HUES48 (cell line): ENCODE data around the gene RNF5.
"Not testable (repeated sequence)": the region's sequence is repeated elsewhere in the genome, so short reads cannot be mapped to it uniquely, and the experiment has no call there.

Experiments used
- H3K27ac ChIP-seq: one replicate; pipeline ENCODE4 v1.7.0; 2013; ENCODE audit warnings: low read depth, low read length, inconsistent platforms
- H3K27me3 ChIP-seq: 2 replicates; pipeline ENCODE4 v1.6.1; 2013; ENCODE audit warnings: mild to moderate bottlenecking, low read length; ENCODE audit not compliant: control insufficient read depth, insufficient read depth
- H3K36me3 ChIP-seq: 2 replicates; pipeline ENCODE4 v1.6.1; 2013; ENCODE audit warnings: low read length; ENCODE audit not compliant: control insufficient read depth, insufficient read depth
- H3K4me1 ChIP-seq: 2 replicates; pipeline ENCODE4 v1.6.1; 2013; ENCODE audit warnings: mild to moderate bottlenecking, low read length; ENCODE audit not compliant: control insufficient read depth, insufficient read depth
- H3K4me3 ChIP-seq: 2 replicates; pipeline ENCODE4 v1.5.1; 2013; ENCODE audit warnings: mild to moderate bottlenecking, low read depth, low read length
- H3K9ac ChIP-seq: 2 replicates; pipeline ENCODE4 v1.6.1; 2013; ENCODE audit warnings: mild to moderate bottlenecking, low read depth, low read length, moderate library complexity
- H3K9me3 ChIP-seq: 2 replicates; pipeline ENCODE4 v1.6.1; 2013; ENCODE audit warnings: low read length; ENCODE audit not compliant: control insufficient read depth, insufficient read depth

RNF5 gene, protein sequence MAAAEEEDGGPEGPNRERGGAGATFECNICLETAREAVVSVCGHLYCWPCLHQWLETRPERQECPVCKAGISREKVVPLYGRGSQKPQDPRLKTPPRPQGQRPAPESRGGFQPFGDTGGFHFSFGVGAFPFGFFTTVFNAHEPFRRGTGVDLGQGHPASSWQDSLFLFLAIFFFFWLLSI

DNA sequence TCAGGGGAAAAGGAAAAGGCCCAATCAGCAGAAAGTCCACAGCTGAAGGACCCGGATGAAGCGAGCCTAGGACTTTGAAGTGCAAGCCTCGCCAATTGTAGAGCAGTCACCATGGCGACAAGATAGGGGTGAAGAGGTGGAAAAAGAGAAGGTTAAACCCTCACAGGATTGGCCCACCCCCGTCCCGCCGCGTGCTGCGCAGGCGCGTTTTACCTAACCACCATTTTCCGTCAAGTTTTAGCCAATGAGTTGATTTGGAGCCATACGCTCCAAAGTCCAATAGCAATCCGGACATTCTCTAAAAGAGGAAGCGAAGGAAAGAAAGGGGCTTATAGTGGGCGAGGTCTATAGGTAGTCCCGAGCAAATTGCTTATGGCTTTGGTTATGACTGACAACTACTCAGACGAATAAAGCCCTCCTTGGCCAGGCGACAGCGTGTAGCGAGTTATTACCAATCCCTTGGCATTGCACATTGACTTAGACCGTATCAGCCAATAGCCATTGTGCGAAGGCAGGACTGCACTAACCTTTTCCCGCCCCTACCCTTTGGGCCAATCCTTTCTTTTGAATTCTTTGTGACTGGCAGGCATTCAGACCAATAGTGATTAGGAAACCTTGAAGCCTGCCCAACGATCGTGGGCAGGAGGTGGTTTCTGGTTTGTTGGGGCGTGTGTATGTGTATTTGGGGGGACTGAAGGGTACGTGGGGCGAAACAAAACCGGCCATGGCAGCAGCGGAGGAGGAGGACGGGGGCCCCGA lies at the start of gene RNF5:
RNF5 (plus strand) TSS at position 618 of the 759 bp plus-strand sequence; CDS start at position 725, 107 bp downstream.
- no peaks in the 10 kb centered on the region for H3K9me3 ChIP-seq
- peak within 1 kb of the TSS; percentile 77 for H3K9ac ChIP-seq
- no peaks in the 10 kb centered on the region for H3K27me3 ChIP-seq
- peaks cover 23% of the 10 kb centered on the region for H3K4me1 ChIP-seq
- H3K4me3 ChIP-seq, result peak within 1 kb of the TSS; percentile 90
- peaks cover 36% of the 10 kb centered on the region for H3K36me3 ChIP-seq
- peak within 1 kb of the TSS; percentile 99 for H3K27ac ChIP-seq

DNA sequence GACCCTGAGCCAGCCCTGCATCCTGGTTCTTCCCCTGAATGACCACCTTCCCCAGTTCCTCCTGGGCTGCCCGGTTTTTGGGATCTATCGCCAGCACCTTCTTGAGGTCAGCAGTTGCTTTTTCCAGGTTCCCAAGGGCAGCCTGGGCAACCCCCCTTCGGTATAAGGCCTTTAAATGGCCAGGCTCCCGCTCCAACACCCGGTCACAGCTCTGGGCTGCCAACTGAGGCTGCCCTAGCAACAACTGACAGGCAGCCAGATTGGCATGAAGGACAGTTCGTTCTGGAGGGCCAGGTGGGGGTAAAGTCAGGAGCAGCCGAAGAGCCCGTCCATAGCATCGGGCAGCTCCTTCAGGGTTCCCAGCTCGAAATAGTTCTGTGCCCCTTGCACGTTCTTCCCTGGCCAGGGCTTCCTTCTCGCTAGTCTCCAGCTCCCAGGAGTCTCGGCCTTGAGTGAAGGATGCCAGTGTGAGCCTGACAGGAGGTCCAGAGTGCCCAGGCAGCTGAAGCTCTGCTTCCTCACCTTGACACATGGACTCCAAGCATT lies 49.4 kb upstream of the RNF5 start:
- Histone ChIP-seq H3K4me3 (peak overlapping the region; percentile 75), H3K27ac (peak overlapping the region; percentile 43), H3K4me1 (peaks cover 11% of the 10 kb centered on the region), H3K27me3 (no peaks in the 10 kb centered on the region), H3K9ac (no peak overlapping the region), H3K9me3 (no peaks in the 10 kb centered on the region), H3K36me3 (peaks cover 25% of the 10 kb centered on the region)

DNA sequence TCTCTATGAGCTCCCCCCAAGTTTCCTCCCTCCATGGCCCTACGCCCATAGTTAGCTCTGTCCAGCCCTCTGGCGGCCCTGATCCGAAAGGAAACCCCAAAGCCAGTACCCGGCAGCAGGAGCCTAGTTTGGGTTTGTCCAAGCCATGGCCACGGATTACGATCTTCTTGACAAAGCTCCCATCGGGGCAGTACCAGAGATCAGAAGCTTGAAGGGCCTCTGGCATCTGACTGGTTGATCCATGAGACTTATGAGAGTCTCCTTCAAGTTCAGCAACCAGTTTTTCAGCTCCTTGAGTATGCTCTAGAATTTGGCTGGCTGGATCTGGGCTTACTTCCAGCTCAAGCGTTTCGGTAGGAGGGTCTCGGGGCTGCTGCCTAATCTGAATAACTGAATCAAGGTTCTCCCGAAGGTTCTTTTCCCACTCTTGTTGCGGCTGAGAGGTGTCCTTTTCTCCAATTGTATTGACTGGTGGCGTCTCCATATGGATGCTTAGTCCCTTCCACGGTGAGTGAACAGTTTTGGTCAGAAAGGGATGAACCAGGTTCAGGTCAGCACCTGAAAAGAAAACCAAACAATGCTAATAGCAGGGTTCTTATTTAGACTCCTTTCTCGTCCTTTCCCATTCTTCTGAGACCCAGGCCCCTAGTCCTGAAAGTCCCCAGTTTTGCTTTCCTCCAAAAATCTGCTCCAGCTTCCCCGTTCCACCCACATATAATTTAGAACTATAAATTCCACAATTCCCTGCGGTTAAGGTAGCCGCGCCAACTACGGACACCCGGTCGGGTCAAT lies 48.7 kb upstream of the RNF5 start:
- Histone ChIP-seq H3K9me3 (no peaks in the 10 kb centered on the region), H3K4me3 (peak overlapping the region; percentile 75)

GRCh38 chr6:32131439-32131948 lies 46.7 kb upstream of the RNF5 start:
- Histone ChIP-seq H3K4me3 (no peak overlapping the region), H3K27me3 (no peaks in the 10 kb centered on the region), H3K27ac (no peak overlapping the region), H3K36me3 (peaks cover 2% of the 10 kb centered on the region; the same call in 1 of the 2 replicates), H3K4me1 (peaks cover 11% of the 10 kb centered on the region), H3K9me3 (no peaks in the 10 kb centered on the region), H3K9ac (no peak overlapping the region)

More for the DNA sequence above, 48.7 kb upstream of the RNF5 start:
- H3K4me1 ChIP-seq, result peaks cover 11% of the 10 kb centered on the region
- peaks cover 18% of the 10 kb centered on the region for H3K36me3 ChIP-seq
- H3K27me3 ChIP-seq, result no peaks in the 10 kb centered on the region
- H3K27ac ChIP-seq, result peak overlapping the region; percentile 72
- peak overlapping the region; percentile 16; the same call in 1 of the 2 replicates for H3K9ac ChIP-seq

DNA sequence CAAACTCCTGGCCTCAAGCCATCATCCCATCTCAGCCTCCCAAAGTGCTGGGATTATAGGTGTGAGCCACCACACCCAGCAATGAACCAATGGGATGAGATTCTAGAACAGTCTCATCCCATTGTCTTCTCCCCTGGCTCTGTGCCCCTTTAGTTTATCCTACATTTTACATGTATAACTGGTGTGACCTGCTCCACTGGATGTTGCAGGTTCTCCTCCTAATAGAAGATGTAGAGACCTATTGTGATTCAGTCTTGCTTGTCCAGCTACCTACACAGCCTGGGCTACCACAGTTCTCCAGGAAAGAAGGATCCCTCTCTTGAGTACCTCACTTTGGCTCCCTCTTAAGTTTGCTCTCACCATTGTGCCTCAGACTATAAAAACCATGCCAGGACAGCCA lies 46.1 kb upstream of the RNF5 start:
- Histone ChIP-seq H3K9ac (no peak overlapping the region), H3K27ac (no peak overlapping the region), H3K36me3 (no peaks in the 10 kb centered on the region), H3K4me3 (no peak overlapping the region), H3K9me3 (no peaks in the 10 kb centered on the region), H3K4me1 (peaks cover 9% of the 10 kb centered on the region), H3K27me3 (no peaks in the 10 kb centered on the region)

- H3K27ac ChIP-seq, result no peak overlapping the region
- H3K9me3 ChIP-seq, result no peaks in the 10 kb centered on the region
- H3K36me3 ChIP-seq, result no peaks in the 10 kb centered on the region
- H3K4me3 ChIP-seq, result no peak overlapping the region
- no peaks in the 10 kb centered on the region for H3K27me3 ChIP-seq
- no peak overlapping the region for H3K9ac ChIP-seq
- 0 out of 2 replicates have a peak, but pooled peaks cover under 1% of the 10 kb centered on the region for H3K4me1 ChIP-seq
These were observed 44.4 kb upstream of the RNF5 start for GRCh38 chr6:32133786-32134185.

DNA sequence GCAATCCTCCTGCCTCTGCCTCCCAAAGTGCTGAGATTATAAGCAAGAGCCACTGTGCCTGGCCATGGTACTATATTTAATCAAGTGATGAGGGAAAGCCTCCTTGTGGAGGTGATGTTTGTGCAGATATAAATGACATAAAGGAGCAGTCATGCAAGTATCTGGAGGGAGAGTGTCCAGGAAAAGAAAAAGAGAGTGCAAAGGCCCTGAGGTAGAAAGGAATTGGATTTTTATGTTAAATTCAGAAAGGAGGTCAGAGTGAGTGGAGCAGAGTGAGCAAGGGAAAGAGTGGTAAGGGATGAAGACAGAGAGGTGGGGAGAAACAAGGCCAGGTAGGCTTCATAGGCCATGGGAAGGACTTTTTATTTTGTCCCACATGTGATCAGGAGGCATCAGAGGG lies 40.8 kb upstream of the RNF5 start:
- no peaks in the 10 kb centered on the region for H3K27me3 ChIP-seq
- no peaks in the 10 kb centered on the region for H3K36me3 ChIP-seq
- no peak overlapping the region for H3K4me3 ChIP-seq
- H3K27ac ChIP-seq, result no peak overlapping the region
- no peak overlapping the region for H3K9ac ChIP-seq
- H3K9me3 ChIP-seq, result no peaks in the 10 kb centered on the region
- H3K4me1 ChIP-seq, result no peaks in the 10 kb centered on the region

DNA sequence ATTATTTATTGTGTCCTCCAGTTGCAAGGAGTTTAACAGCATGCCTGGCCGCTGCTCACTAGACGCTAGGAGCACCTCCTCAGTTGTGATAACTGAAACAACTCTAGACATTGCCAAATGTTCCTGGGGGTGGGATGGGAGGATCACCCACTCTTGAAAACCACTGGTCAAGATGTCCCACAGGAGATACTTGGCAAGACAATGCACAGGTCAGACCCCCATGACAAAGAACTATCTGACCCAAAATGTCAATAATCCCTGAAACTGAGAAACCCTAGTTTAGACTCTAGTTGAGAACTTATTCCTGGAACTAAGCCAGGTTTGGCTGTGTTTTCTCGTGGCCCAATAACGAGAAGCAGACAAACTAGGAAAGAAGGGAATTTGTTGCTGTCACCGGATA lies 38.6 kb upstream of the RNF5 start:
- no peaks in the 10 kb centered on the region for H3K36me3 ChIP-seq
- no peak overlapping the region for H3K27ac ChIP-seq
- no peak overlapping the region for H3K9ac ChIP-seq
- H3K4me1 ChIP-seq, result no peaks in the 10 kb centered on the region
- no peaks in the 10 kb centered on the region for H3K27me3 ChIP-seq
- no peak overlapping the region for H3K4me3 ChIP-seq
- no peaks in the 10 kb centered on the region for H3K9me3 ChIP-seq

DNA sequence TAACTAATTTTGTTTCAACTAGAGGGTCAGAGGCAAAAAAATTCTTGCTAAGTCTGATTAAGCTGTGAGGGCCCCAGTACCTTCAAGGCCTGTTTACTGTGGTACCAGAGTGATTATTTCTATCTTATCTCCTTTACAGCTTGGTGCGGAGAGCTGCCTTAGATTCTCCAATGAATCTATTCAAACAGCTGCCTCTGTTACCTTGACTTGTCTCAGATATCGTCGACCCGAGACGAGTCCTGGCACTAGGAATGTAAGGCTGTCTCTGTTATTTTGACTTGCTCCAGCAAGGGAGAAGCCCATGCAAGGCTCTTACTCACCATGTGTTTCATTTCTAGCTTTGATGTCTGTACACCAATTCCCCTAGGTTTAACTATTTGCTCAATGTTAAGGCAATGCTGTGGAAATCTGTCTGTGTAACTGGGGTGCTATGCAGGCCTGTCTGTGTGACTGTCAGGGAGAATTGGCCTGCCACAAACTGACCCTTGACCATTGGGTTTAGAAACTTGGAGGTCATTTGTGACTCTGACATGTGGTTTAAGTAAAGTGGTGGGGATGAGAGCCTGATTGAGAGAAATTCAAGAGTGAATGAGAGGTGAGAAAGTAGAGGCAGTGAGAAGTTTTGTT lies 37.7 kb upstream of the RNF5 start:
- H3K27ac ChIP-seq, result no peak overlapping the region
- no peak overlapping the region for H3K4me3 ChIP-seq
- H3K36me3 ChIP-seq, result no peaks in the 10 kb centered on the region
- H3K27me3 ChIP-seq, result no peaks in the 10 kb centered on the region
- no peaks in the 10 kb centered on the region for H3K4me1 ChIP-seq
- H3K9ac ChIP-seq, result no peak overlapping the region
- no peaks in the 10 kb centered on the region for H3K9me3 ChIP-seq

GRCh38 chr6:32144238-32144637 lies 34.0 kb upstream of the RNF5 start:
- not testable (repeated sequence) for H3K9ac ChIP-seq, H3K9me3 ChIP-seq, H3K27me3 ChIP-seq, H3K36me3 ChIP-seq, H3K4me3 ChIP-seq, H3K27ac ChIP-seq
- peaks cover 12% of the 10 kb centered on the region for H3K4me1 ChIP-seq
